WERI-Rb-1 (cell line): Measurements from ENCODE around the gene DCAF6.

Experiments
- DNase-seq: peaks from one replicate; pipeline ENCODE4 v3.0.0-alpha.2; 2020
- H3K27ac ChIP-seq: fragments of 250-450 bp; sonication (Bioruptor Pico); 2 replicates; pipeline ENCODE4 v1.5.1; 2020; ENCODE audit warnings: mild to moderate bottlenecking, moderate library complexity
- H3K27me3 ChIP-seq: fragments of 250-450 bp; sonication (Bioruptor Pico); 2 replicates; pipeline ENCODE4 v1.5.1; 2021; ENCODE audit warnings: mild to moderate bottlenecking, low read depth, moderate library complexity; ENCODE audit not compliant: insufficient read depth, severe bottlenecking
- H3K36me3 ChIP-seq: fragments of 250-450 bp; sonication (Bioruptor Pico); 2 replicates; pipeline ENCODE4 v1.5.1; 2020; ENCODE audit warnings: mild to moderate bottlenecking, moderate library complexity
- H3K4me3 ChIP-seq: 2 replicates; pipeline ENCODE4 v1.5.1; 2011; ENCODE audit warnings: low read depth, mild to moderate bottlenecking, control low read depth, low read length
- H3K9me3 ChIP-seq: fragments of 250-450 bp; sonication (Bioruptor Pico); 2 replicates; pipeline ENCODE4 v1.5.1; 2021; ENCODE audit warnings: mild to moderate bottlenecking, moderate library complexity; ENCODE audit not compliant: severe bottlenecking
- TF ChIP-seq, protein P1 (sequence below): IDR thresholded peaks from 2 replicates; pipeline ENCODE4 v1.5.1; 2011; ENCODE audit warnings: low read depth, mild to moderate bottlenecking, control low read depth, inconsistent platforms, low read length

DCAF6 gene

DNA sequence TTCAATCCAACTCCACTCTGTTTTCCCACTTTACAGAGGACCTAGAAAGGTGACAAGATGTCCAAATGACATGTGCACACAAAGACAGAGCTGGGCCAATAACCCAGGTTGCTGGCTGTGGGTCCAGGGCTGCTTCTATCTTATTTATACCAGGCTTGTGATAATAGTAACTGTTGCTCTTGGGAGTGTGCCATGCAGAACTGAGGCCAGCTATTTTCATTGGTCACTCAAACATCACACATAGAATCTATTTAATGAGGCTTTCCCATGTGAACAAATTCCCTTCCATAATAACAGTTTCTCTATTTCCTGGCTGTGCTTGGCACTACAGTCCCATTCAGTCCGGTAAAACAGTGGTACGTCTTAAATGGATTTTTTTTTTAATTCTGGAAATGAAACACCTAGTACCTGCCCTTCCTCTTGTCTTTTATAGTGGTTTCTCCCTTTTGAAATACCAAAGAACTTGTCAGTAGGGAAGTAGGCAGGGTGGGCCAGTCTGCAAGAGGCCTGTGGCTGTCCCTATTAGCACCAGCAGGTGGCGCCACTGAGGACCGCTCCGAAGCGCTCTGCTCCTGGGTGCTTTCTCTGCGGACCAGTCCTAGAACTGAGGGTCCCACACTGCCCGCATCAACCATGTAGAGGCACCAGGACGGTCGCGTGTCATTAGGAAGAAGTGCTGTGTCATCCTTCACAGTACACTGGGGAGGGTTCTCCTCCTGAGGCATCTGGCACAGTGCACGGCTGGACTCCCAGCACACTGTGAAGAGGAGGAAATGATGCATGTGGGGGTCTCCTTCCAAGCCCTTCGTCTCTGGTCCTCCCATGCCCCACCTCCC is 148.1 kb downstream of the DCAF6 start:
- Histone ChIP-seq H3K4me3 (no peak overlapping the region), H3K9me3 (no peaks in the 10 kb centered on the region), H3K27me3 (no peaks in the 10 kb centered on the region), H3K27ac (no peak overlapping the region), H3K36me3 (no peaks in the 10 kb centered on the region)
- DNase-seq, result peak; percentile 34
- TF ChIP-seq, protein P1, sequence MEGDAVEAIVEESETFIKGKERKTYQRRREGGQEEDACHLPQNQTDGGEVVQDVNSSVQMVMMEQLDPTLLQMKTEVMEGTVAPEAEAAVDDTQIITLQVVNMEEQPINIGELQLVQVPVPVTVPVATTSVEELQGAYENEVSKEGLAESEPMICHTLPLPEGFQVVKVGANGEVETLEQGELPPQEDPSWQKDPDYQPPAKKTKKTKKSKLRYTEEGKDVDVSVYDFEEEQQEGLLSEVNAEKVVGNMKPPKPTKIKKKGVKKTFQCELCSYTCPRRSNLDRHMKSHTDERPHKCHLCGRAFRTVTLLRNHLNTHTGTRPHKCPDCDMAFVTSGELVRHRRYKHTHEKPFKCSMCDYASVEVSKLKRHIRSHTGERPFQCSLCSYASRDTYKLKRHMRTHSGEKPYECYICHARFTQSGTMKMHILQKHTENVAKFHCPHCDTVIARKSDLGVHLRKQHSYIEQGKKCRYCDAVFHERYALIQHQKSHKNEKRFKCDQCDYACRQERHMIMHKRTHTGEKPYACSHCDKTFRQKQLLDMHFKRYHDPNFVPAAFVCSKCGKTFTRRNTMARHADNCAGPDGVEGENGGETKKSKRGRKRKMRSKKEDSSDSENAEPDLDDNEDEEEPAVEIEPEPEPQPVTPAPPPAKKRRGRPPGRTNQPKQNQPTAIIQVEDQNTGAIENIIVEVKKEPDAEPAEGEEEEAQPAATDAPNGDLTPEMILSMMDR, result peak; percentile 66

DNA sequence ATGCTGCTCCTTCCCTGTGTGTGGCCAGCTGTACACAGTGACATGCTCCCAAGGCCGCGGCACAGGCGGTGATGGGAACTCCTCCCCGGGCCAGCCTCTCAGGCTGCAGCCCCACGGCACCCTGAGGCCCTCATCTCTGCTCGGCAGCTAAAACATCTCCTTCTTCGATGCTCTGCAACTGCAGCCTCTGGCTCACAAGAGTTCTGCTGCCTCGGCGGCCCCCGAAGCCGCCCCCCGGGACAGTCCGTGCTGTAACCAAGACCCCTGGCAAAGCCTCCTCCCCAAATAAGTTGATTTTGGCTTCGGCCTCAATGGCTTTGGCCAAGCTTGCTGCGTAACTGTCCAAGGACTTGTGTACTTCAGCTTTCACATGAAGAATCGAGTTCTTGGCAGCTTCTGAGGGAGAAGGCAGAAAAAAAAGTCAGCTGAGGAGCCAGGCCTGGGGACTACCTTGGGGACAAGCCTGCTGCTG is 149.0 kb downstream of the DCAF6 start:
- TF ChIP-seq, protein P1, result no peak
- H3K4me3 ChIP-seq, result no peak overlapping the region
- DNase-seq, result no peak
- no peak overlapping the region for H3K27ac ChIP-seq
- no peaks in the 10 kb centered on the region for H3K36me3 ChIP-seq
- no peaks in the 10 kb centered on the region for H3K27me3 ChIP-seq
- no peaks in the 10 kb centered on the region for H3K9me3 ChIP-seq

DNA sequence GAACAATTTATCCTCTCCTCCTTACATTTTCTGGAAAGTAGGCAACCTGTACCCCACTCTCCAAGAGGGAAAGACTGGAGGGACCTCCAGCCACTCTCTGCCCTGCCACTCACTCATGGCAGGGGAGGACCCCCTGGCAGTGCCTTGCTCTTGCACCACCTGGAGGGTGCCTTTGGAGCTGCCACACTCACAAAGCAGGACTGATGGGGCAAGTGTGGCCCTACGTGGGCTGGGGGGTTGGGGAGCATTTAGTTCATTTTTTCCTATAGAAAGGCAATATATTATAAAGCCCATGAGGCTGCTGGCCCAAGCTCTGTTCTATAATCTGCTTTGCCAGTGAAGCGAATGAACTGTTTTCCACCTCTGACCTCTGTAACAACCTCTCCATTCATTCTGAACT is 150.0 kb downstream of the DCAF6 start:
- TF ChIP-seq, protein P1, result no peak

GRCh38 chr1:168087696-168088095 is 151.2 kb downstream of the DCAF6 start:
- DNase-seq, result no peak
- Histone ChIP-seq H3K27ac (no peak overlapping the region), H3K4me3 (no peak overlapping the region), H3K27me3 (no peaks in the 10 kb centered on the region), H3K9me3 (no peaks in the 10 kb centered on the region), H3K36me3 (no peaks in the 10 kb centered on the region)
- TF ChIP-seq, protein P1, result no peak

More for the DNA sequence above, 150.0 kb downstream of the DCAF6 start:
- H3K27ac ChIP-seq, result no peak overlapping the region
- DNase-seq, result no peak
- no peaks in the 10 kb centered on the region for H3K36me3 ChIP-seq
- H3K9me3 ChIP-seq, result no peaks in the 10 kb centered on the region
- H3K4me3 ChIP-seq, result no peak overlapping the region
- no peaks in the 10 kb centered on the region for H3K27me3 ChIP-seq

- H3K27ac ChIP-seq, result no peak overlapping the region
- no peaks in the 10 kb centered on the region for H3K27me3 ChIP-seq
- no peak for DNase-seq
- H3K36me3 ChIP-seq, result no peaks in the 10 kb centered on the region
- TF ChIP-seq, protein P1, result no peak
- no peaks in the 10 kb centered on the region for H3K9me3 ChIP-seq
- no peak overlapping the region for H3K4me3 ChIP-seq
Measured at GRCh38 chr1:168088511-168089325, 152.2 kb downstream of the DCAF6 start.
